SK-N-SH treated with all-trans-retinoic acid at 6 μM for 48 hours (cell line): ENCODE results near the gene CMBL.

Experiments used
- ATAC-seq: fragments of 200-7000 bp; cut with Tn5 transposase; 3 replicates; pipeline ENCODE4 v1.9.1; 2020; ENCODE audit warnings: mild to moderate bottlenecking, moderate library complexity
- ARNTL ChIP-seq: fragments of 450-650 bp; formaldehyde crosslinking; IDR thresholded peaks from 2 replicates; pipeline ENCODE4 v1.5.0; 2020; ENCODE audit warnings: low read depth, mild to moderate bottlenecking, moderate library complexity, borderline replicate concordance
- BACH2 ChIP-seq: fragments of 250-450 bp; sonication (Bioruptor Pico); IDR thresholded peaks from 2 replicates; pipeline ENCODE4 v1.9.0; 2021; ENCODE audit warnings: mild to moderate bottlenecking, borderline replicate concordance
- CREB5 ChIP-seq: fragments of 250-450 bp; sonication (Bioruptor Pico); IDR thresholded peaks from 2 replicates; pipeline ENCODE4 v1.5.1; 2020; ENCODE audit warnings: low read depth, mild to moderate bottlenecking, moderate library complexity
- CSDC2 ChIP-seq: fragments of 250-450 bp; sonication (Bioruptor Pico); IDR thresholded peaks from 2 replicates; pipeline ENCODE4 v1.5.0; 2020; ENCODE audit warnings: mild to moderate bottlenecking, moderate library complexity
- CSRNP3 ChIP-seq: fragments of 250-450 bp; sonication (Bioruptor Pico); IDR thresholded peaks from 2 replicates; pipeline ENCODE4 v1.5.1; 2021; ENCODE audit warnings: mild to moderate bottlenecking, moderate library complexity
- ESRRG ChIP-seq: fragments of 250-450 bp; sonication (Bioruptor Pico); IDR thresholded peaks from 2 replicates; pipeline ENCODE4 v1.6.1; 2021; ENCODE audit warnings: mild to moderate bottlenecking
- GLIS3 ChIP-seq: fragments of 250-450 bp; sonication (Bioruptor Pico); IDR thresholded peaks from 2 replicates; pipeline ENCODE4 v1.5.0; 2020; ENCODE audit warnings: mild to moderate bottlenecking, moderate library complexity
- ISL1 ChIP-seq: fragments of 250-450 bp; sonication (Bioruptor Pico); IDR thresholded peaks from 2 replicates; pipeline ENCODE4 v2.1.2; 2022; ENCODE audit warnings: mild to moderate bottlenecking, moderate library complexity
- OSR1 ChIP-seq: fragments of 250-450 bp; sonication (Bioruptor Pico); IDR thresholded peaks from 2 replicates; pipeline ENCODE4 v1.8.0; 2022; ENCODE audit warnings: moderate library complexity, mild to moderate bottlenecking, inconsistent platforms
- POU6F1 ChIP-seq: fragments of 250-450 bp; sonication (Bioruptor Pico); IDR thresholded peaks from 2 replicates; pipeline ENCODE4 v1.8.0; 2021; ENCODE audit warnings: low read depth, mild to moderate bottlenecking, moderate library complexity, borderline replicate concordance
- PPARA ChIP-seq: fragments of 250-450 bp; sonication (Bioruptor Pico); IDR thresholded peaks from 2 replicates; pipeline ENCODE4 v1.5.0; 2020; ENCODE audit warnings: mild to moderate bottlenecking, borderline replicate concordance
- RARB ChIP-seq: fragments of 250-450 bp; sonication (Bioruptor Pico); IDR thresholded peaks from 2 replicates; pipeline ENCODE4 v1.8.0; 2021; ENCODE audit warnings: mild to moderate bottlenecking, moderate library complexity
- SNAI2 ChIP-seq: fragments of 250-450 bp; sonication (Bioruptor Pico); IDR thresholded peaks from 2 replicates; pipeline ENCODE4 v1.5.0; 2020; ENCODE audit warnings: mild to moderate bottlenecking, moderate library complexity
- TOX ChIP-seq: fragments of 250-450 bp; sonication (Bioruptor Pico); IDR thresholded peaks from 2 replicates; pipeline ENCODE4 v1.8.0; 2021; ENCODE audit warnings: mild to moderate bottlenecking, moderate library complexity, borderline replicate concordance
- ZC3H10 ChIP-seq: fragments of 250-450 bp; sonication (Bioruptor Pico); IDR thresholded peaks from 2 replicates; pipeline ENCODE4 v1.5.1; 2021; ENCODE audit warnings: mild to moderate bottlenecking, moderate library complexity
- ZFP3 ChIP-seq: fragments of 250-450 bp; sonication (Bioruptor Pico); IDR thresholded peaks from 2 replicates; pipeline ENCODE4 v1.5.0; 2020; ENCODE audit warnings: mild to moderate bottlenecking, moderate library complexity
- ZFP30 ChIP-seq: fragments of 450-650 bp; formaldehyde crosslinking; IDR thresholded peaks from 2 replicates; pipeline ENCODE4 v1.5.0; 2022; ENCODE audit warnings: mild to moderate bottlenecking, moderate library complexity
- ZNF565 ChIP-seq: fragments of 450-650 bp; formaldehyde crosslinking; conservative IDR thresholded peaks from 2 replicates; pipeline ENCODE4 v1.5.0; 2020; ENCODE audit warnings: low read depth, mild to moderate bottlenecking, moderate library complexity
- ZNF70 ChIP-seq: fragments of 450-650 bp; formaldehyde crosslinking; IDR thresholded peaks from 2 replicates; pipeline ENCODE4 v1.5.0; 2020; ENCODE audit warnings: mild to moderate bottlenecking, moderate library complexity
- ZNF8 ChIP-seq: fragments of 450-650 bp; formaldehyde crosslinking; IDR thresholded peaks from 2 replicates; pipeline ENCODE4 v1.5.0; 2020; ENCODE audit warnings: mild to moderate bottlenecking, moderate library complexity
- TF ChIP-seq, protein P1 (sequence below): fragments of 250-450 bp; sonication (Bioruptor Pico); IDR thresholded peaks from 2 replicates; pipeline ENCODE4 v1.5.0; 2020; ENCODE audit warnings: mild to moderate bottlenecking, moderate library complexity

CMBL gene

GRCh38 chr5:10321882-10322281, 14.2 kb upstream of the CMBL start:
- TF ChIP-seq TOX (CRISPR knock-in tag) (no peak), POU6F1 (CRISPR knock-in tag) (no peak), ZNF70 (CRISPR knock-in tag) (no peak), ARNTL (no peak), GLIS3 (CRISPR knock-in tag) (no peak), ZFP30 (CRISPR knock-in tag) (no peak), OSR1 (CRISPR knock-in tag) (no peak), BACH2 (no peak), ZNF8 (CRISPR knock-in tag) (no peak), SNAI2 (CRISPR knock-in tag) (no peak), CSDC2 (no peak), ISL1 (no peak), ZNF565 (no peak), CSRNP3 (CRISPR knock-in tag) (no peak)
- TF ChIP-seq, protein P1, sequence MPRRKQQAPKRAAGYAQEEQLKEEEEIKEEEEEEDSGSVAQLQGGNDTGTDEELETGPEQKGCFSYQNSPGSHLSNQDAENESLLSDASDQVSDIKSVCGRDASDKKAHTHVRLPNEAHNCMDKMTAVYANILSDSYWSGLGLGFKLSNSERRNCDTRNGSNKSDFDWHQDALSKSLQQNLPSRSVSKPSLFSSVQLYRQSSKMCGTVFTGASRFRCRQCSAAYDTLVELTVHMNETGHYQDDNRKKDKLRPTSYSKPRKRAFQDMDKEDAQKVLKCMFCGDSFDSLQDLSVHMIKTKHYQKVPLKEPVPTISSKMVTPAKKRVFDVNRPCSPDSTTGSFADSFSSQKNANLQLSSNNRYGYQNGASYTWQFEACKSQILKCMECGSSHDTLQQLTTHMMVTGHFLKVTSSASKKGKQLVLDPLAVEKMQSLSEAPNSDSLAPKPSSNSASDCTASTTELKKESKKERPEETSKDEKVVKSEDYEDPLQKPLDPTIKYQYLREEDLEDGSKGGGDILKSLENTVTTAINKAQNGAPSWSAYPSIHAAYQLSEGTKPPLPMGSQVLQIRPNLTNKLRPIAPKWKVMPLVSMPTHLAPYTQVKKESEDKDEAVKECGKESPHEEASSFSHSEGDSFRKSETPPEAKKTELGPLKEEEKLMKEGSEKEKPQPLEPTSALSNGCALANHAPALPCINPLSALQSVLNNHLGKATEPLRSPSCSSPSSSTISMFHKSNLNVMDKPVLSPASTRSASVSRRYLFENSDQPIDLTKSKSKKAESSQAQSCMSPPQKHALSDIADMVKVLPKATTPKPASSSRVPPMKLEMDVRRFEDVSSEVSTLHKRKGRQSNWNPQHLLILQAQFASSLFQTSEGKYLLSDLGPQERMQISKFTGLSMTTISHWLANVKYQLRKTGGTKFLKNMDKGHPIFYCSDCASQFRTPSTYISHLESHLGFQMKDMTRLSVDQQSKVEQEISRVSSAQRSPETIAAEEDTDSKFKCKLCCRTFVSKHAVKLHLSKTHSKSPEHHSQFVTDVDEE (CRISPR knock-in tag), result no peak
- TF ChIP-seq, all 23 proteins: peak for 0
- ATAC-seq, result no peak

DNA sequence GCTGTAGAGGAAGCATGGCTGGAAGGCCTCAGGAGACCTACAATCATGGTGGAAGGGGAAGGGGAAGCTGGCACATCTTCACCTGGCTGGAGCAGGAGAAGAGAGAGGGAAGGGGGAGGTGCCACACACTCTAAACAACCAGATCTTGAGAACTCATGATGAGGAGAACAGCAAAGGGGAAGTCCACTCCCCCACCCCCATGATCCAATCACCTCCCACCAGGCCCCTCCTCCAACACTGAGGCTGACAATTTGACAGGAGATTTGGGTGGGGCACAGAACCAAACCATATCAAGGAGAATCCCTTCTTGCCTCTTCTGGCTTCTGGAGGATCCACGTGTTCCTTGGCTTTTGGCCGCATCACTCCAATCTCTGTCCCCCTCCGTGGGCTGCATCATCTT, 13.1 kb upstream of the CMBL start:
- no peak for ATAC-seq

GRCh38 chr5:10319202-10319851, 11.6 kb upstream of the CMBL start:
- no peak for ATAC-seq
- TF ChIP-seq BACH2 (no peak), SNAI2 (CRISPR knock-in tag) (no peak), ESRRG (CRISPR knock-in tag) (no peak), ZNF8 (CRISPR knock-in tag) (no peak), PPARA (CRISPR knock-in tag) (no peak), ZFP30 (CRISPR knock-in tag) (no peak), OSR1 (CRISPR knock-in tag) (no peak), CREB5 (CRISPR knock-in tag) (no peak), ZNF70 (CRISPR knock-in tag) (no peak), ARNTL (no peak), ZNF565 (no peak), RARB (no peak), POU6F1 (CRISPR knock-in tag) (no peak)

More for the DNA sequence above, 13.1 kb upstream of the CMBL start:
- no peak for TF ChIP-seq ZC3H10 (CRISPR knock-in tag)
- no peak for TF ChIP-seq ZFP3 (CRISPR knock-in tag)
- TF ChIP-seq ISL1, result no peak
- no peak for TF ChIP-seq BACH2
- no peak for TF ChIP-seq ZFP30 (CRISPR knock-in tag)
- no peak for TF ChIP-seq PPARA (CRISPR knock-in tag)
- TF ChIP-seq CSRNP3 (CRISPR knock-in tag), result no peak
